Measurements from ENCODE around the gene EPDR1. TPM values are rescaled to one million over a fixed set of nuclear protein-coding genes. Genes with fewer than 3 reads are reported as not detected.
A peak's percentile ranks its signal among the peaks of the same experiment; 100 is the strongest.

Gene EPDR1
- polyA plus RNA-seq, 3 donors: 17.4 to 21.6 (median 18.3) TPM

GRCh38 chr7:37957221-37957970, 37.0 kb downstream of the EPDR1 start:
- no peak for DNase-seq (ENCODE audit: extremely low read depth in 1 of 11, low read depth in 9 of 11, low spot score in 4 of 11)

- DNase-seq (ENCODE audit: extremely low read depth in 1 of 11, low read depth in 9 of 11, low spot score in 4 of 11): no peak
These were observed 40.0 kb downstream of the EPDR1 start for GRCh38 chr7:37960483-37960882.

- no peak for DNase-seq (ENCODE audit: extremely low read depth in 1 of 11, low read depth in 9 of 11, low spot score in 4 of 11)
These were observed 40.8 kb downstream of the EPDR1 start for GRCh38 chr7:37961251-37961650.

- DNase-seq (ENCODE audit: extremely low read depth in 1 of 11, low read depth in 9 of 11, low spot score in 4 of 11): no peak
These were observed 43.8 kb downstream of the EPDR1 start for GRCh38 chr7:37964196-37964595.

- DNase-seq (ENCODE audit: extremely low read depth in 1 of 11, low read depth in 9 of 11, low spot score in 4 of 11): no peak
These were observed 49.8 kb downstream of the EPDR1 start for GRCh38 chr7:37970211-37970610.

- no peak for DNase-seq (ENCODE audit: extremely low read depth in 1 of 11, low read depth in 9 of 11, low spot score in 4 of 11)
These were observed 51.1 kb downstream of the EPDR1 start for GRCh38 chr7:37971491-37971890.

GRCh38 chr7:37973915-37974314, 53.5 kb downstream of the EPDR1 start:
- DNase-seq (ENCODE audit: extremely low read depth in 1 of 11, low read depth in 9 of 11, low spot score in 4 of 11): no peak

- no peak for DNase-seq (ENCODE audit: extremely low read depth in 1 of 11, low read depth in 9 of 11, low spot score in 4 of 11)
These were observed 54.3 kb downstream of the EPDR1 start for GRCh38 chr7:37974711-37975110.

GRCh38 chr7:37977243-37977642, 56.8 kb downstream of the EPDR1 start:
- no peak for DNase-seq (ENCODE audit: extremely low read depth in 1 of 11, low read depth in 9 of 11, low spot score in 4 of 11)

GRCh38 chr7:37981664-37982063, 61.2 kb downstream of the EPDR1 start:
- no peak for DNase-seq (ENCODE audit: extremely low read depth in 1 of 11, low read depth in 9 of 11, low spot score in 4 of 11)

- DNase-seq (ENCODE audit: extremely low read depth in 1 of 11, low read depth in 9 of 11, low spot score in 4 of 11): no peak
These were observed 62.0 kb downstream of the EPDR1 start for GRCh38 chr7:37982423-37982822.

- DNase-seq (ENCODE audit: extremely low read depth in 1 of 11, low read depth in 9 of 11, low spot score in 4 of 11): peak; percentile 6 to 46 (median 26)
These were observed 64.4 kb downstream of the EPDR1 start for GRCh38 chr7:37984750-37985390.

GRCh38 chr7:37986908-37987330, 66.5 kb downstream of the EPDR1 start:
- no peak for DNase-seq (ENCODE audit: extremely low read depth in 1 of 11, low read depth in 9 of 11, low spot score in 4 of 11)

- no peak for DNase-seq (ENCODE audit: extremely low read depth in 1 of 11, low read depth in 9 of 11, low spot score in 4 of 11)
These were observed 67.3 kb downstream of the EPDR1 start for GRCh38 chr7:37987732-37988131.

- no peak for DNase-seq (ENCODE audit: extremely low read depth in 1 of 11, low read depth in 9 of 11, low spot score in 4 of 11)
These were observed 68.5 kb downstream of the EPDR1 start for GRCh38 chr7:37988721-37989650.

GRCh38 chr7:37990337-37990736, 69.9 kb downstream of the EPDR1 start:
- DNase-seq (ENCODE audit: extremely low read depth in 1 of 11, low read depth in 9 of 11, low spot score in 4 of 11): no peak

GRCh38 chr7:37993060-37993501, 72.6 kb downstream of the EPDR1 start:
- no peak for DNase-seq (ENCODE audit: extremely low read depth in 1 of 11, low read depth in 9 of 11, low spot score in 4 of 11)

GRCh38 chr7:37999673-38000072, 79.2 kb downstream of the EPDR1 start:
- DNase-seq (ENCODE audit: extremely low read depth in 1 of 11, low read depth in 9 of 11, low spot score in 4 of 11): no peak

GRCh38 chr7:38000272-38000671, 79.8 kb downstream of the EPDR1 start:
- no peak for DNase-seq (ENCODE audit: extremely low read depth in 1 of 11, low read depth in 9 of 11, low spot score in 4 of 11)
